Inflammatory macrophage (primary cell): Measurements from ENCODE around the gene NUP155.
"Not testable (repeated sequence)": the region's sequence is repeated elsewhere in the genome, so short reads cannot be mapped to it uniquely, and the experiment has no call there.

ENCODE experiments used
- DNase-seq, 2 donors: peaks; one replicate each; pipeline ENCODE4 v3.0.0-alpha.2; 2020 to 2022

NUP155 gene

DNA sequence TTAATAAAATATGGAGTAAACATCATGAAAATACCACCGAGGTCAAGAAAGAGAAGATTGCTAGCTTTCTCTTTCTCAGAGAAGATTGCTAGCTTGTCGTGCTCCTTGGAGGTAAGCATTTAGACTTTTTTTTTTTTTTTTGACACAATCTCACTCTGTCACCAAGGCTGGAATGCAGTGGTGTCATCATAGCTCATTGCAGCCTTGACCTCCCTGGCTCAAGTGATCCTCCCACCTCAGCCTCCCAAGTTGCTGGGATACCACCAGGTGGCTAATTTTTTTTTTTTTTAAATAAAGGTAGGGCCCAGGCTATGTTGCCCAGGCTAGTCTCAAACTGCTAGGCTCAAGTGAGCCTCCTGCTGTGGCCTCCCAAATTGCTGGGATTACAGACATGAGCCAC lies 95.4 kb downstream of the NUP155 start:
- no peak for DNase-seq

DNA sequence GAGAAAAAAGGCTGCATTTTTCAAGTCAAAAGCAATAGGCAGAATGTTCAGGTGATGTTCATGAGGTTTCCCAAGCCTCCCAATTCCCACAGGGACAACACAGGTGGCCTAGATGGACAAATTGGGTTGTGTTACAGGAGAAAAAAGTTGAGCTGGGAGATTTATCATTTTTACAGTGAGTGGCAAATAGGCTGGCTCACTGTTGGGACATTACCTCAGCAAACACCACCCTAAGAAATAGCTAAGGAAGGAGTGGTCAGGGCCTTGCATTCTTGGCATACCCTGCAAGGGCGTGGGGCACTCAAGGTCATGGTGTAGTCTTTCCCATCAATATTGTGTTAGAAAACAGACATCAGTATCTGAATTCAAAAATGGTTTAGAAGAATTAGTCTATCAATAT lies 98.4 kb downstream of the NUP155 start:
- DNase-seq: no peak

DNA sequence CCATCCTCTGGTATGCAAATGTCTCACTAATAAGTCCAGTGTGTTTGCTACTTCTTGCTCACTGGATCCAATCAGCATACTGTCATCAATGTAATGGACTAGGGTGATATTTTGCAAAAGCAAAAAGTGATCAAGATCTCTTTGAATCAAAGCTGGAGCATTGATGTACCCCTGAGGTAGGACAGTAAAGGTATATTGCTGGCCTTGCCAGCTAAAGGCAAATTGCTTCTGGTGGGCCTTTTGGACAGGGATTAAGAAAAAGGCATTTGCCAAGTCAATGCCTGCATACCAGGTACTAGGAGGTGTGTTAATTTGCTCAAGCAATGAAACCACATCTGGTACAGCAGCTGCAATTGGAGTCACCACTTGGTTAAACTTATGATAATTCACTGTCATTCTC lies 102.8 kb downstream of the NUP155 start:
- DNase-seq: not testable (repeated sequence)

DNA sequence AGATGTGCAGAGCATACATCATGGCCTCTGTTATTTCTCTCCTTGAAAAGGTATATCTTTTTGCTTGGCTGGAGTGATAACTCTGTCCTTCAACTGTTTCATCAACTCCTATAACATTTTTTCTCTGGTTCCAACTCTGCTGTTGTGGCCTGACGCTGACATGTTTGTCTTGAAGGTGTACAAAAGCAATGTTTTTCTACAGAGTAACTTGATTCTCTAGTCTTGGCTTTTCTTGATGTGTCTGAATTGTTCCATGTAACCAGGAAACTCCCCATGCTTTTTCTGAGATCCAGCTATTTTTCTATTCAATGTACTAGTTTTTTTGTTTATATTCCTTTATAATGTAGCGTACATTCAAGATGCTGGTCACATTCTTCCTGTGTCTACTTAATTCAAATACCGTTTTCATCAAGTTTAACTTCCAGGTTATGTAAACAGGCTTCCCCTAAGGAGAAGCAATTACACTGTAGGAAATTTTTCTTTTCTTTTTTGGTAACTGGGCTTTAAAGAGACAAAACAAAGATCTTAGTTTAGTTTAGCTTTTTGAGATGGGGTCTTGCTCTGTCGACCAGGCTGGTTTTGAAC lies 115.0 kb downstream of the NUP155 start:
- DNase-seq: no peak

DNA sequence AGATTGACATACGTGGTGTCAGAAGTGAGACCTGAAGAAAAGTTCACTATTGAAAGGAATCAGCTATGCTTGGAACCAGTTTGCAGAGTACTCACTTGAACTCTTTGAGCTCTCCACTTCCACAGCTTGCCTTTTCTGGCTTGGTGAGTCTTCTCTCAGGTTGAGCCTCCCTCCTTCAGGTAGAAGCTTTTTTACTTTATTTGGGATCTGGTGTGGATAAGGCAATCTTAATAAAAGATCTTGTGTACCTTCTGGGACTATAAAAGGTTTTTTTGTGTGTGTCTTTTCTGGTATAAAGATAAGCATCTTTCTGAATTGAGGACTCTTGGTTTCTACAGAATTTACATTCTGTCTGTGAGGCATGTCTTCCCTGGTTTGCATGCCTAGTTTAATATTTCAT lies 116.3 kb downstream of the NUP155 start:
- no peak for DNase-seq

DNA sequence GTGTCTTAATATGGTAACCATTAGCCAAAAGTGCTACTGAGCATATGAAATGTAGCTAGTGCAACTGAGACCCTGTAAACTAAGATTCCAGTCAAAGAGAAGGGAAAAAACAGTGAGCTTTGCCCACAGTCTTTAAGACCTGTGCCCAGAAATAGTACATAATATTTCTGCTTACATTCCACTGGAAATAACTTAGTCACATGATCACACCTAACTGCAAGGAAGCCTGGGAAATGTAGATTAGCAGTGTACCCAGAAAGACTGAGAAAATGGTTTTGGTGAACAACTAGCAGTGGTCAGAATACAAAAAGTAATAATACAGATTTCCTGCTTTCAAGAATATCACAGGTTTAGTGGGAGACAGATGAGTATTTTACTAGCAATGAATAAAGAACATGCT lies 119.2 kb downstream of the NUP155 start:
- DNase-seq: no peak

DNA sequence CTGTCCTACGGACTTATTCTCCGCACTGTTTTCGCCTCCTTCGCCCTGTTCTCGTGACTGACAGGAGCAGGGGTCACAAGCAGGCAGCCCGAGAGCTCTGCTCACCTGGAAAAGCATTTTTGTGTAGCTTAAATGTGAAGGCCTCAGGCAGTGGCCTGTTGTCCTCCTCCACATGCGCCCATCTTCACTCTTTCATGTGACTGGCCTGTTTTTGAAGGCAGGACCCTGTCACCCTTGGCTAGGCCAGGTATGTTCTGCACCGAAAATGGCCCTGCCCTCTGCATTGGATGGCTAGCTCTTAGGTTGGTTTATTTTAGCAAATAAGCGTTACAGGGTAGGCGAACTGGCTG lies 121.1 kb downstream of the NUP155 start:
- DNase-seq: no peak

DNA sequence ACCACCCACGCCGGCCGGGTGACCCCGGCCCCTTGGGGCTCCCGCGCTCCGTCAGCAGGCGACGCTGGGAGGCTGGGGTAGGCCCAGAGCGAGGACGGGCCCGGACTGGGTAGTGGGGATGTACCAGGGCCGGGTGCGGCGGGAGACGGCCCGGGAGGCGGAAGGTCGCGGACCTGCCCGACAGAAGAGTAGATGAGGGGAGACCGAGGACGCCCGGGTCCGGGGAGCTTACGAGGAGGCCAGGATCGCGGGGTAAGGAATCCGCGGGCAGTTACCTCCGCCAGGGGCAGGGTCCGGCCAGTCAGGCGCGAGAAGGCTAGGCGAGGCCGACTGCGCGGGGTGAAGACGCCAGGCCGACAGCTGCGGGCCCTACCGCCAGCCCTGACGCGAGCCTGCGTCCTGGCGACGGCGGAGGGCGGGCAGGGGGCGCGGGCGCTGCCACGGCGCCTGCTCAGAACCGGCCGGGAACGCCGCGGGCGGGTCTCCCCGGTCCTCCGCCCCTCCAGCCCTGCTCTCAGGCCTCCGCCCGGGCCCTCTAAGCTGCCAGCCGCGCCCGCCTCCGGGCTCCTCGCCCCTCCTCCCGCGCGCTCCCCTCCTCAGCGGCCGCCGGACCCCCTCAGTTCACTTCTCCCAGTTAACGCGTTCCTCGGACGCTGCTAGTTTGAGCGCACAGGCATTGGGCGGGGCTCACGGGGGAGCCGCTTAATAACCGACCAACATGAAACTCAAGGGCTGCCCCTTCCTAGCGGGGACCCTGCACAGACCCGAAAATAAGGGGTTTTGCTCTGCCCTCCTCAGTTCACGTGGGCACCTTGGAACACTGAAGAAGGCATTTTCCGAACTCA lies 121.7 kb downstream of the NUP155 start, which contains the start of gene CPLANE1:
CPLANE1 (minus strand) TSS at position 407 of the 845 bp plus-strand sequence. CDS start 1,678 bp downstream, outside the sequence.
- peak; percentile 33 to 65 for DNase-seq

DNA sequence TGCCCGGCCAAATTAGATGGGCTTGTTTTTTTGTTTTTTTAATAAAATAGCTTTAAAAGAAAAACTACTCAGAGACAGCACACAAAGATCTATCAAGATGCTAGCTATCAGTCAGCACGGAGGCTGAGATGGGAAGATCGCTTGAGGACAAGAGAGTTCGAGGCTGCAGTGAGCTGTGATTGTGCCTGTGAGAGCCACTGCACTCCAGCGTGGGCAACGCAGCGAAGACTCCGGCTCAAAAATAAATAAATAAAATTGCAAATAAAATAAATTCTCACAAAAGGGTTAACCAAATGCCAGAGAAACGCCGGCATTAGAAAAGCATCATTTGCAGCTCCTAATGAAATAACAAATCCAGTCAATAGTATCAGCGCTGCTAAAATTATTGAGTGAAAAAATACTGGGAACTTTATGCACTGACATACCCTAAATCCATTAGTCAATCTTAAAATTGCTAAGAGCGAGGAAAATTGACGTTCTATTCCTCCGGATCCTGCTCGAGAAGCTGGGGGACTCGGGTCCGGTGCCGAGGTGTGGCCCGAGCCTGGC lies 122.4 kb downstream of the NUP155 start:
- peak in 1 of 2 donors; percentile 5 for DNase-seq

DNA sequence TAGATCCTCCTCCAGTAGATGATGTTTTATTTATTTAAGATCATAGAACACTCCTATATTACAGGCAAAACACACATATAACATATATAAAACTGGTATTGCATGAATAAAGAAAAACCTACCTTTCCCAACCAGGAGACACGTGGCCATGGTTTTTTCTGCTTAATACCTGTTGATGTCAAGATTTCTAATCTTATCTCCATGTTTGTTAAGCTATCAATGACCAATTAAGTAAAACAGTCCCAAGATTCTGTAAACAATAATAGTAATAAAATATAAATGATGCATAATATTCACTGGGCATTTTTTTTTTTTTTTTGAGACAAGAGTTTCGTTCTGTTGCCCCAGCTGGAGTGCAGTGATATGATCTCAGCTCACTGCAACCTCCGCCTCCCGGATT lies 123.4 kb downstream of the NUP155 start:
- no peak for DNase-seq

DNA sequence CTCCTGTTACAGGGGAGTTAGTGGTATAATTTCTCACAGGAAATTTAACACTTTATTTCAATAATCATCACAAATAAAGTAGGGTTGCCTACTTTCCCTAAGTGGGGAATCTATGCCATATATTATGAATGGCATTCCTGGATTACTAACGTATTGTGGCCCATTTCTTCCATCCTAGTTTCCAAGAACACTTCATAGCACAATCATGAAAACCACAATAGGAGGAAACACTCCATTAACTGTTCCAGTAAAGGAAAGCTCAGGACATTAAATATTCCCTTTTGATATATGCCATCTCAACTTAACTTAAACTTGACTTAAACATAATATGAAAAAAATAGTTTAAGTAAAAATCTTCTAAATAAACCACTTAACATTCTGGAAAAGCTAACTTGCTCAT lies 123.9 kb downstream of the NUP155 start:
- no peak for DNase-seq
